HEK293 (cell line): ENCODE measurements around the gene CEP85.

ENCODE experiments used
- CTCF ChIA-PET: fragments of 350-600 bp; formaldehyde crosslinking; extraction: SDS; loops from one replicate; lab custom pipeline; 2021; ENCODE audit warnings: antibody characterized with exemption; lab: Yijun Ruan, JAX
- POLR2A ChIA-PET: fragments of 300-600 bp; formaldehyde crosslinking; extraction: SDS; loops from one replicate; lab custom pipeline; 2020; ENCODE audit warnings: antibody characterized with exemption, inconsistent platforms; lab: Yijun Ruan, JAX
- H3K27ac ChIP-seq: fragments of 200-500 bp; sonication (Bioruptor generic); 2 replicates; pipeline ENCODE4 v1.5.1; 2014; ENCODE audit warnings: low read depth, low read length, control low read depth, inconsistent platforms; ENCODE audit errors: extremely low read depth
- H3K36me3 ChIP-seq, 2 experiments: fragments of 200-500 bp in 1 of 2; sonication (Bioruptor generic) in 1 of 2; 1 replicate in 1 of 2; 2 replicates in 1 of 2; pipeline ENCODE4 v1.5.1; 2014 to 2017; ENCODE audit warnings: inconsistent platforms in 2 of 2, low read length in 2 of 2; ENCODE audit not compliant: control insufficient read depth in 2 of 2, insufficient read depth in 1 of 2
- H3K4me1 ChIP-seq: fragments of 200-500 bp; sonication (Bioruptor generic); 2 replicates; pipeline ENCODE4 v1.5.1; 2014; ENCODE audit warnings: mild to moderate bottlenecking, low read length, inconsistent platforms; ENCODE audit not compliant: control insufficient read depth, insufficient read depth
- H3K4me3 ChIP-seq: 2 replicates; pipeline ENCODE4 v1.5.1; 2011; ENCODE audit warnings: low read depth, mild to moderate bottlenecking, control low read depth, low read length, moderate library complexity
- H3K9me3 ChIP-seq: fragments of 200-500 bp; sonication (Bioruptor generic); 2 replicates; pipeline ENCODE4 v1.5.1; 2014; ENCODE audit warnings: low read depth, low read length, inconsistent platforms; ENCODE audit not compliant: control insufficient read depth, insufficient read depth
- GLIS1 ChIP-seq: fragments of 450-650 bp; formaldehyde crosslinking; IDR thresholded peaks from 2 replicates; pipeline ENCODE4 v1.5.1; 2016; ENCODE audit warnings: missing biosample characterization, missing genetic modification characterization
- KLF16 ChIP-seq: fragments of 450-650 bp; formaldehyde crosslinking; IDR thresholded peaks from 2 replicates; pipeline ENCODE4 v1.5.1; 2017; ENCODE audit warnings: missing biosample characterization, missing genetic modification characterization
- OSR2 ChIP-seq: fragments of 450-650 bp; formaldehyde crosslinking; IDR thresholded peaks from 2 replicates; pipeline ENCODE4 v1.5.1; 2016; ENCODE audit warnings: missing biosample characterization, missing genetic modification characterization
- PRDM1 ChIP-seq: fragments of 450-650 bp; formaldehyde crosslinking; IDR thresholded peaks from 2 replicates; pipeline ENCODE4; 2016; ENCODE audit warnings: missing biosample characterization, missing genetic modification characterization
- REPIN1 ChIP-seq: fragments of 450-650 bp; formaldehyde crosslinking; IDR thresholded peaks from 2 replicates; pipeline ENCODE4 v1.5.1; 2017; ENCODE audit warnings: missing biosample characterization, missing genetic modification characterization, low read depth
- TRIM28 ChIP-seq: IDR thresholded peaks from 2 replicates; pipeline ENCODE4 v1.6.1; 2011; ENCODE audit warnings: low read length, control low read depth, borderline replicate concordance
- ZBTB20 ChIP-seq: fragments of 450-650 bp; formaldehyde crosslinking; IDR thresholded peaks from 2 replicates; pipeline ENCODE4 v1.5.1; 2016; ENCODE audit warnings: missing biosample characterization, missing genetic modification characterization
- ZNF148 ChIP-seq: fragments of 450-650 bp; formaldehyde crosslinking; IDR thresholded peaks from 2 replicates; pipeline ENCODE4 v1.5.0; 2017; ENCODE audit warnings: missing biosample characterization, missing genetic modification characterization, borderline replicate concordance
- ZNF169 ChIP-seq: fragments of 450-650 bp; formaldehyde crosslinking; IDR thresholded peaks from 2 replicates; pipeline ENCODE4 v1.5.1; 2016; ENCODE audit warnings: missing biosample characterization, missing genetic modification characterization
- ZNF2 ChIP-seq: fragments of 450-650 bp; formaldehyde crosslinking; IDR thresholded peaks from 2 replicates; pipeline ENCODE4 v1.5.1; 2016; ENCODE audit warnings: missing biosample characterization, missing genetic modification characterization
- ZNF221 ChIP-seq: fragments of 450-650 bp; formaldehyde crosslinking; IDR thresholded peaks from 2 replicates; pipeline ENCODE4 v1.5.1; 2017; ENCODE audit warnings: missing biosample characterization, missing genetic modification characterization, borderline replicate concordance
- ZNF24 ChIP-seq: fragments of 450-650 bp; formaldehyde crosslinking; IDR thresholded peaks from 2 replicates; pipeline ENCODE4 v1.5.1; 2016; ENCODE audit warnings: missing biosample characterization, missing genetic modification characterization
- ZNF324 ChIP-seq: fragments of 450-650 bp; formaldehyde crosslinking; IDR thresholded peaks from 2 replicates; pipeline ENCODE4 v1.5.1; 2016; ENCODE audit warnings: missing biosample characterization, missing genetic modification characterization
- ZNF473 ChIP-seq: fragments of 450-650 bp; formaldehyde crosslinking; IDR thresholded peaks from 2 replicates; pipeline ENCODE4 v1.5.1; 2017; ENCODE audit warnings: missing biosample characterization, missing genetic modification characterization
- ZNF555 ChIP-seq: fragments of 450-650 bp; formaldehyde crosslinking; conservative IDR thresholded peaks from 2 replicates; pipeline ENCODE4 v1.5.1; 2017; ENCODE audit warnings: missing biosample characterization, mild to moderate bottlenecking, missing genetic modification characterization, inconsistent platforms
- ZNF600 ChIP-seq: fragments of 450-650 bp; formaldehyde crosslinking; IDR thresholded peaks from 2 replicates; pipeline ENCODE4 v1.5.1; 2016; ENCODE audit warnings: missing biosample characterization, missing genetic modification characterization
- ZNF610 ChIP-seq: fragments of 450-650 bp; formaldehyde crosslinking; IDR thresholded peaks from 2 replicates; pipeline ENCODE4 v1.5.1; 2016; ENCODE audit warnings: missing biosample characterization, missing genetic modification characterization, borderline replicate concordance
- ZNF629 ChIP-seq: fragments of 450-650 bp; formaldehyde crosslinking; IDR thresholded peaks from 2 replicates; pipeline ENCODE4 v1.5.1; 2017; ENCODE audit warnings: missing biosample characterization, missing genetic modification characterization
- ZNF692 ChIP-seq: fragments of 450-650 bp; formaldehyde crosslinking; IDR thresholded peaks from 2 replicates; pipeline ENCODE4 v1.5.1; 2016; ENCODE audit warnings: missing biosample characterization, missing genetic modification characterization
- ZSCAN16 ChIP-seq: fragments of 450-650 bp; formaldehyde crosslinking; IDR thresholded peaks from 2 replicates; pipeline ENCODE4 v1.5.1; 2016; ENCODE audit warnings: missing biosample characterization, missing genetic modification characterization
- ZSCAN23 ChIP-seq: fragments of 450-650 bp; formaldehyde crosslinking; IDR thresholded peaks from 2 replicates; pipeline ENCODE4 v1.5.1; 2016; ENCODE audit warnings: missing biosample characterization, missing genetic modification characterization
- TF ChIP-seq, protein P1 (sequence below): fragments of 450-650 bp; IDR thresholded peaks from 2 replicates; pipeline ENCODE4 v1.5.1; 2018; ENCODE audit warnings: missing biosample characterization, mild to moderate bottlenecking, missing genetic modification characterization
- TF ChIP-seq, protein P2 (sequence below): fragments of 450-650 bp; formaldehyde crosslinking; IDR thresholded peaks from 2 replicates; pipeline ENCODE4 v1.5.1; 2016; ENCODE audit warnings: missing biosample characterization, missing genetic modification characterization
- TF ChIP-seq, protein P3 (sequence below): fragments of 450-650 bp; formaldehyde crosslinking; IDR thresholded peaks from 2 replicates; pipeline ENCODE4 v1.5.1; 2016; ENCODE audit warnings: missing biosample characterization, missing genetic modification characterization

Gene CEP85

DNA sequence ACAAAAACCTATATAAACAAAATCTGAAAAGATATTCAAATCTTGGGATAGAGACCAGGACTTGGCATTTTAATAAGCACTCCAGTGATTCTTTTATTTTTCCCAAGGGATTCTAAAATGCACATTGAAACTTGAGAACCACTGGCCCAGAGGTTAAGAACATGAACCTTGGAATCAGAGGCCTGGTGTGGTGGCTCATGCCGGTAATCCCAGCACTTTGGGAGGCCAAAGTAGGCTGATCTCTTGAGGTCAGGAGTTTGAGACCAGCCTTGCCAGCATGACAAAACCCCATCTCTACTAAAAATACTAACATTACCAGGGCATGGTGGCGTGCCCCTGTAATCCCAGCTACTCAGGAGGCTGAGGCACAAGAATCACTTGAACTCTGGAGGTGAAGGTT lies 12.9 kb upstream of the CEP85 start:
- no peak overlapping the region for H3K27ac ChIP-seq
- POLR2A ChIA-PET = no interaction called here
- CTCF ChIA-PET = interaction anchor here (0.6 to 3.4 kb wide), 3 partner anchors 12 to 249 kb away, joined by 3 to 27 read pairs (median 6); partner anchors contain the start of gene CEP85

GRCh38 chr1:26224606-26225005 lies 9.4 kb upstream of the CEP85 start:
- CTCF ChIA-PET = interaction anchor here (0.7 kb wide), 1 partner anchor 380 kb away, joined by 4 read pairs; no protein-coding TSS in a partner anchor

More for the DNA sequence above, 12.9 kb upstream of the CEP85 start:
- Histone ChIP-seq H3K36me3 (no peaks in the 10 kb centered on the region), H3K4me1 (peaks cover 3% of the 10 kb centered on the region; the same call in 1 of the 2 replicates), H3K9me3 (no peaks in the 10 kb centered on the region), H3K4me3 (no peak overlapping the region)
- peak; percentile 55; the same call in 1 of the 2 replicates for TF ChIP-seq OSR2 (tag by site-specific recombination)
- TF ChIP-seq GLIS1 = peak; percentile 59; the same call in 1 of the 2 replicates
- 0 out of 2 replicates have a peak, but pooled peaks have one; percentile 20 for TF ChIP-seq ZNF629
- TF ChIP-seq, protein P1, sequence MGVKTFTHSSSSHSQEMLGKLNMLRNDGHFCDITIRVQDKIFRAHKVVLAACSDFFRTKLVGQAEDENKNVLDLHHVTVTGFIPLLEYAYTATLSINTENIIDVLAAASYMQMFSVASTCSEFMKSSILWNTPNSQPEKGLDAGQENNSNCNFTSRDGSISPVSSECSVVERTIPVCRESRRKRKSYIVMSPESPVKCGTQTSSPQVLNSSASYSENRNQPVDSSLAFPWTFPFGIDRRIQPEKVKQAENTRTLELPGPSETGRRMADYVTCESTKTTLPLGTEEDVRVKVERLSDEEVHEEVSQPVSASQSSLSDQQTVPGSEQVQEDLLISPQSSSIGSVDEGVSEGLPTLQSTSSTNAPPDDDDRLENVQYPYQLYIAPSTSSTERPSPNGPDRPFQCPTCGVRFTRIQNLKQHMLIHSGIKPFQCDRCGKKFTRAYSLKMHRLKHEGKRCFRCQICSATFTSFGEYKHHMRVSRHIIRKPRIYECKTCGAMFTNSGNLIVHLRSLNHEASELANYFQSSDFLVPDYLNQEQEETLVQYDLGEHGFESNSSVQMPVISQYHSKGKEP (tag by site-specific recombination) = 0 out of 2 replicates have a peak, but pooled peaks have one; percentile 37
- TF ChIP-seq ZNF610 (tag by site-specific recombination) = no peak
- no peak for TF ChIP-seq ZSCAN16 (tag by site-specific recombination)
- no peak for TF ChIP-seq TRIM28

GRCh38 chr1:26225033-26225831 lies 8.8 kb upstream of the CEP85 start:
- CTCF ChIA-PET = no interaction called here
- POLR2A ChIA-PET = no interaction called here
- no peak overlapping the region for H3K4me3 ChIP-seq
- no peak for TF ChIP-seq ZBTB20 (tag by site-specific recombination)
- TF ChIP-seq ZNF324 (tag by site-specific recombination) = no peak
- no peak for TF ChIP-seq ZNF24
- no peak for TF ChIP-seq REPIN1 (tag by site-specific recombination)
- TF ChIP-seq ZNF600 (tag by site-specific recombination) = no peak
- TF ChIP-seq, protein P2, sequence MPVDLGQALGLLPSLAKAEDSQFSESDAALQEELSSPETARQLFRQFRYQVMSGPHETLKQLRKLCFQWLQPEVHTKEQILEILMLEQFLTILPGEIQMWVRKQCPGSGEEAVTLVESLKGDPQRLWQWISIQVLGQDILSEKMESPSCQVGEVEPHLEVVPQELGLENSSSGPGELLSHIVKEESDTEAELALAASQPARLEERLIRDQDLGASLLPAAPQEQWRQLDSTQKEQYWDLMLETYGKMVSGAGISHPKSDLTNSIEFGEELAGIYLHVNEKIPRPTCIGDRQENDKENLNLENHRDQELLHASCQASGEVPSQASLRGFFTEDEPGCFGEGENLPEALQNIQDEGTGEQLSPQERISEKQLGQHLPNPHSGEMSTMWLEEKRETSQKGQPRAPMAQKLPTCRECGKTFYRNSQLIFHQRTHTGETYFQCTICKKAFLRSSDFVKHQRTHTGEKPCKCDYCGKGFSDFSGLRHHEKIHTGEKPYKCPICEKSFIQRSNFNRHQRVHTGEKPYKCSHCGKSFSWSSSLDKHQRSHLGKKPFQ (tag by site-specific recombination) = no peak
- no peak for TF ChIP-seq ZNF148 (tag by site-specific recombination)
- TF ChIP-seq ZSCAN23 (tag by site-specific recombination) = no peak
- TF ChIP-seq, protein P3, sequence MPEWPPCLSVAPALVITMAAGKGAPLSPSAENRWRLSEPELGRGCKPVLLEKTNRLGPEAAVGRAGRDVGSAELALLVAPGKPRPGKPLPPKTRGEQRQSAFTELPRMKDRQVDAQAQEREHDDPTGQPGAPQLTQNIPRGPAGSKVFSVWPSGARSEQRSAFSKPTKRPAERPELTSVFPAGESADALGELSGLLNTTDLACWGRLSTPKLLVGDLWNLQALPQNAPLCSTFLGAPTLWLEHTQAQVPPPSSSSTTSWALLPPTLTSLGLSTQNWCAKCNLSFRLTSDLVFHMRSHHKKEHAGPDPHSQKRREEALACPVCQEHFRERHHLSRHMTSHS (tag by site-specific recombination) = no peak
- TF ChIP-seq ZNF169 = no peak
- TF ChIP-seq ZNF610 (tag by site-specific recombination) = no peak
- no peak for TF ChIP-seq ZNF473
- no peak for TF ChIP-seq PRDM1

More at GRCh38 chr1:26224606-26225005, 9.4 kb upstream of the CEP85 start:
- H3K4me3 ChIP-seq = no peak overlapping the region
- POLR2A ChIA-PET = no interaction called here
- H3K27ac ChIP-seq = no peak overlapping the region
- H3K36me3 ChIP-seq = no peaks in the 10 kb centered on the region
- H3K4me1 ChIP-seq = peaks cover 3% of the 10 kb centered on the region; the same call in 1 of the 2 replicates
- H3K9me3 ChIP-seq = no peaks in the 10 kb centered on the region
- TF ChIP-seq ZNF2 = 0 out of 2 replicates have a peak, but pooled peaks have one; percentile 32
- no peak for TF ChIP-seq ZNF692 (tag by site-specific recombination)
- no peak for TF ChIP-seq KLF16 (tag by site-specific recombination)
- TF ChIP-seq ZNF221 (tag by site-specific recombination) = no peak
- no peak for TF ChIP-seq ZNF555 (tag by site-specific recombination)

More at GRCh38 chr1:26225033-26225831, 8.8 kb upstream of the CEP85 start:
- no peak overlapping the region for H3K27ac ChIP-seq
- no peaks in the 10 kb centered on the region for H3K36me3 ChIP-seq
- peaks cover 3% of the 10 kb centered on the region; the same call in 1 of the 2 replicates for H3K4me1 ChIP-seq
- H3K9me3 ChIP-seq = no peaks in the 10 kb centered on the region
